ENCODE results near the gene OR4F6.

- no peak for TF ChIP-seq CTCF (IDR thresholded peaks at IDR 0.05; ENCODE audit: poor library complexity)
- no peak for TF ChIP-seq EZH2 (IDR thresholded peaks at IDR 0.05; ENCODE audit: borderline replicate concordance)
- no peak for TF ChIP-seq EZH2phosphoT487 (IDR thresholded peaks at IDR 0.05; ENCODE audit: low read depth, severe bottlenecking, unreplicated experiment)
These were observed 10.7 kb downstream of the OR4F6 start for GRCh38 chr15:101813803-101814534.

Measured in hepatocyte (in vitro differentiated cells).